Thymus (tissue), 11 donors: ENCODE results near the gene ESPNL. TPM values are rescaled to one million over a fixed set of nuclear protein-coding genes. Genes with fewer than 3 reads are reported as not detected.

ENCODE experiments used
- DNase-seq, 9 donors: peaks; one replicate each; pipeline ENCODE4 v3.0.0-alpha.2; 2013; ENCODE audit warnings: low spot score in 9 of 9, low read depth in 6 of 9, missing footprints in 1 of 9
- H3K27ac ChIP-seq, 2 donors: one replicate each; pipeline ENCODE4 v1.5.1; 2013; ENCODE audit warnings: control low read depth in 1 of 2, low read depth in 1 of 2, low read length in 1 of 2, mild to moderate bottlenecking in 1 of 2, moderate library complexity in 1 of 2
- H3K27me3 ChIP-seq, 2 donors: one replicate each; pipeline ENCODE4 v1.5.1; 2013; ENCODE audit warnings: low read length in 1 of 2; ENCODE audit not compliant: control insufficient read depth in 2 of 2, insufficient read depth in 1 of 2
- H3K36me3 ChIP-seq, 2 donors: one replicate each; pipeline ENCODE4 v1.5.1; 2013; ENCODE audit warnings: low read length in 1 of 2, mild to moderate bottlenecking in 1 of 2, moderate library complexity in 1 of 2; ENCODE audit not compliant: control insufficient read depth in 2 of 2, insufficient read depth in 2 of 2
- H3K4me1 ChIP-seq, 2 donors: one replicate each; pipeline ENCODE4 v1.5.1; 2013; ENCODE audit warnings: low read length in 2 of 2; ENCODE audit not compliant: control insufficient read depth in 2 of 2, insufficient read depth in 2 of 2
- H3K4me3 ChIP-seq, 2 donors: one replicate each; pipeline ENCODE4 v1.5.1; 2013; ENCODE audit warnings: low read length in 2 of 2, control low read depth in 1 of 2, mild to moderate bottlenecking in 1 of 2
- H3K9me3 ChIP-seq, 2 donors: one replicate each; pipeline ENCODE4 v1.5.1; 2013; ENCODE audit warnings: low read length in 1 of 2, mild to moderate bottlenecking in 1 of 2; ENCODE audit not compliant: control insufficient read depth in 2 of 2, insufficient read depth in 1 of 2
- WGBS: extraction: QIAGEN DNeasy Blood & Tissue Kit; methylation state at CpG from one replicate; pipeline ENCODE4 v1.1.7; 2013; 5-methylcytosine and 5-hydroxymethylcytosine counted together
- polyA plus RNA-seq: library from polyadenylated mRNA; stranded (reverse); fragments of 200-250 nt; gene quantifications from one replicate; pipeline ENCODE4 v1.2.3, GENCODE V29; 2013
- total RNA-seq: library from RNA; stranded (reverse); fragments of 120-200 nt; gene quantifications from one replicate; pipeline ENCODE4 v1.2.4, GENCODE V29; 2013
- donor health status: healthy.

The ESPNL gene
- total and polyA plus RNA-seq, 2 donors = 0.66 to 1.5 TPM

- Histone ChIP-seq H3K27me3 (peaks cover 2 to 22% of the 10 kb centered on the region in 2 donors), H3K36me3 (no peaks in the 10 kb centered on the region), H3K27ac (no peak overlapping the region), H3K4me3 (no peak overlapping the region), H3K9me3 (no peaks in the 10 kb centered on the region), H3K4me1 (no peaks in the 10 kb centered on the region)
- WGBS = 96% methylated on average over 21 of the region's 21 CpGs
- DNase-seq = no peak
Measured at GRCh38 chr2:238116298-238117198, 16.4 kb downstream of the ESPNL start.

DNA sequence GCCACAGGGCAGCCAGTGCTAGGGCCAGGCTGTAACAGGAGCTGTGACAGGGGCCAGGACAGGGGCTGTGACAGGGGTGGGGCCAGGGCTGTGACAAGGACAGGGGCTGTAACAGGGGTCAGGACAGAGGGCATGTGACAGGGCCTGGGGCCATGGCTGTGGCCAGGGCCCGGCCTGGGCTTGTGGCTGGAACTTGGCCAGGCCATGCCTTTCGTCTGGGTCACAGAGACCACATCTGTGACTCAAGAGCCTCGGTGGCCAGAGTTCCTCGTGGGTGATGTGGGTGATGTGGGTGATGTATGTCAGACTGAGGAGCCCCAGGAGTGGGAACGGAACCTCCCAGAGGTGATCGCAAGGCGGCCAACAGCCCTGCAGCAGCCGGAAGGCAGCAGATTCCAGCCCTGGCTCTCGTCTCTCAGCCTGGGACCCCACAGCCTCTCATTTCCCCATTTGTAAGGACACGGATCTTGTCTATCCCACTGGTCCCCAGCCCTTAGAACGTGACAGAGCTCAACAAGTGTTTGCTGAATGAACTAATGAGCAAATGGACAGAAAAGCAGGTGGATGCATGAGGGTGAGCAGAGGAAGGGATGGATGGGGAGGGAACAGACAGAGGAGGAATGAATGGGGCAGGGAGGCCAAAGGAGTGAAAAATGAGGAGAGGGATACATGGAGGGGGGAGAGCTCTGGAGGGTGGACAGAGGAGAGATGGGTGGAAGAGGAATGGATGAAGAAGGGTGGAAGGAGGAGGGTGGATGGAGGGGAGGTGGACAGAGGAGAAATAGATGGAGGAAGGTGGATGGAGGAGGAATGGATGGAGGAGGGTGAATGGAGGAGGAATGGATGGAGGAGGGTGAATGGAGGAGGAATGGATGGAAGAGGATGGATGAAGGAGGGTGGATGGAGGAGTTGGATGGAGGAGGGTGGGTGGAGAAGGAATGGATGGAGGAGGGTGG lies 17.3 kb downstream of the ESPNL start:
- no peaks in the 10 kb centered on the region for H3K9me3 ChIP-seq
- no peaks in the 10 kb centered on the region for H3K4me1 ChIP-seq
- H3K27me3 ChIP-seq = peaks cover 2 to 24% of the 10 kb centered on the region in 2 donors
- DNase-seq = no peak
- no peak overlapping the region for H3K27ac ChIP-seq
- H3K36me3 ChIP-seq = no peaks in the 10 kb centered on the region
- 86% methylated on average over 11 of the region's 11 CpGs for WGBS
- H3K4me3 ChIP-seq = no peak overlapping the region

DNA sequence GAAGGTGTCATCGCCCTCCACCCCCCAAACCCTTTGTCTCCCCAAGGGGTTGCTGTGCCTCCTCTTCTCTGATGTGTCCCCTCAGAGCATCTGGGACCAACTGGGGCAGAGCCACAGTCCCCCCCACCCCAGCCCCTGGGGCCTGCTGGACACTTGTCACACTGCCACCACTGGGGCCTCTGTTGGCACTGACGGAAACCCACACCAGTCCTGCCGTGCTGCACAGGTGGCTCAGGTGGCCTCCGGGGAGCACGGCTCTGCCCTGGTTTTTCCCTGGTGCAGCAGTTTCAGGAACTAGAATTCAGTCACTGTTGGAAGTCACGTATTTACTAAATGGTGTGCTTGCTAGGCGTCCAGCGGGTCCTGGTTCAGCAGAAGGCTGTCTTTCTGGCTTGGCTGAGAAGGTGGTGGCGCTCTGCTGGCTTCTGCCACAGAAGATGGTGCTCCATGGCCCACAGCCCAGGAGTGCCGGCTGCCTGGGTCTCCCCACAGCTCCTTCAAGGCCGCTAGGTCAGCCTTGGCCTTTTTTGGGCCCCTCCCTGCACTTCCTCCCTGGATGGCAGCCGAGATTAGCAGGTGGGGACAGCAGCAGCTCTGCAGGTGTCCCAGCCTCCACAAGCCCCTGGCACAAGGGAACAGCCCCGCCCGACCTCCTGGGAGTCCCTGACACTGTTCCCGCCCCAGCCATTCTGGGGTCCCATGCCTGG lies 19.8 kb downstream of the ESPNL start:
- Histone ChIP-seq H3K4me1 (no peaks in the 10 kb centered on the region), H3K27me3 (peaks cover 2 to 24% of the 10 kb centered on the region in 2 donors), H3K4me3 (no peak overlapping the region), H3K9me3 (no peaks in the 10 kb centered on the region), H3K27ac (no peak overlapping the region), H3K36me3 (no peaks in the 10 kb centered on the region)
- WGBS = 53% methylated on average over 15 of the region's 15 CpGs
- DNase-seq = no peak

GRCh38 chr2:238120463-238121298 lies 20.5 kb downstream of the ESPNL start:
- DNase-seq = no peak
- peaks cover 2 to 24% of the 10 kb centered on the region in 2 donors for H3K27me3 ChIP-seq
- 65% methylated on average over 30 of the region's 30 CpGs for WGBS
- no peaks in the 10 kb centered on the region for H3K4me1 ChIP-seq
- H3K4me3 ChIP-seq = no peak overlapping the region
- no peaks in the 10 kb centered on the region for H3K9me3 ChIP-seq
- H3K27ac ChIP-seq = no peak overlapping the region
- no peaks in the 10 kb centered on the region for H3K36me3 ChIP-seq

DNA sequence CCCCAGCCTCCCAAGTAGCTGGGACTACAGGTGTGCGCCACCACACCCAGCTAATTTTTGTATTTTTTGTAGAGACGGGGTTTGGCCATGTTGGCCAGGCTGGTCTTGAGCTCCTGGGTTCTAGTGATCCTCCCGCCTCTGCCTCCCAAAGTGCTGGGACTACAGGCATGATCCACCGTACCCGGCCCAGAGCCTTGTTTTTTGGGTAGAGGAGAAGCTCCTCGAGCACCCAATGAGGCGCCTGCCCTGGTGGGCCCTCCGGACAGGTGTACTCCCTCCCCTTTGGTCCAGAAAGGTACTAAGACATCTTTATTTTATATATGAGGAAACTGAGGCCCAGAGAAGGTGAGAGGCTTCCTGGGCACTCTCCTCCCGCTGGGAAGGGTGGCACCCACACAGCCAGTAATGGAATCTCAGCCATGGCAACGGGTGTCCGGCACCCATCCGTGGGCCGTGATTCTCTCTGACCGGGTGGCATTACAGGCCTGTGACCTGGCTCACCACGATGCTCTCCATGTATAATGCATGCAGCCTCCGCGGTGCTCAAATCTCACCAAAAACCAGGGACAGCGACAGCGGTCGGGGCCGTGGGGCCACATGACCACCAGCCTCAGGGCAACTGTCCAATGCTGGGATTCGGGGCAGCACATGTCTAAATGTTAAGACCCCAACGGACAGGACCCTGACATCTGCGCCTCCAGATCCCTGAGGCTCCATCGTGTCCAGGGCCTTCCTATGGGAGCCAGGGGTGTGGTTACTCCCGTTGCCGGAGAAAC lies 21.6 kb downstream of the ESPNL start:
- H3K36me3 ChIP-seq = no peaks in the 10 kb centered on the region
- H3K9me3 ChIP-seq = peaks cover 0 to 4% of the 10 kb centered on the region in 2 donors
- no peak for DNase-seq
- H3K4me1 ChIP-seq = no peaks in the 10 kb centered on the region
- H3K27me3 ChIP-seq = peaks cover 2 to 24% of the 10 kb centered on the region in 2 donors
- H3K4me3 ChIP-seq = no peak overlapping the region
- H3K27ac ChIP-seq = no peak overlapping the region
- WGBS = 95% methylated on average over 27 of the region's 27 CpGs

DNA sequence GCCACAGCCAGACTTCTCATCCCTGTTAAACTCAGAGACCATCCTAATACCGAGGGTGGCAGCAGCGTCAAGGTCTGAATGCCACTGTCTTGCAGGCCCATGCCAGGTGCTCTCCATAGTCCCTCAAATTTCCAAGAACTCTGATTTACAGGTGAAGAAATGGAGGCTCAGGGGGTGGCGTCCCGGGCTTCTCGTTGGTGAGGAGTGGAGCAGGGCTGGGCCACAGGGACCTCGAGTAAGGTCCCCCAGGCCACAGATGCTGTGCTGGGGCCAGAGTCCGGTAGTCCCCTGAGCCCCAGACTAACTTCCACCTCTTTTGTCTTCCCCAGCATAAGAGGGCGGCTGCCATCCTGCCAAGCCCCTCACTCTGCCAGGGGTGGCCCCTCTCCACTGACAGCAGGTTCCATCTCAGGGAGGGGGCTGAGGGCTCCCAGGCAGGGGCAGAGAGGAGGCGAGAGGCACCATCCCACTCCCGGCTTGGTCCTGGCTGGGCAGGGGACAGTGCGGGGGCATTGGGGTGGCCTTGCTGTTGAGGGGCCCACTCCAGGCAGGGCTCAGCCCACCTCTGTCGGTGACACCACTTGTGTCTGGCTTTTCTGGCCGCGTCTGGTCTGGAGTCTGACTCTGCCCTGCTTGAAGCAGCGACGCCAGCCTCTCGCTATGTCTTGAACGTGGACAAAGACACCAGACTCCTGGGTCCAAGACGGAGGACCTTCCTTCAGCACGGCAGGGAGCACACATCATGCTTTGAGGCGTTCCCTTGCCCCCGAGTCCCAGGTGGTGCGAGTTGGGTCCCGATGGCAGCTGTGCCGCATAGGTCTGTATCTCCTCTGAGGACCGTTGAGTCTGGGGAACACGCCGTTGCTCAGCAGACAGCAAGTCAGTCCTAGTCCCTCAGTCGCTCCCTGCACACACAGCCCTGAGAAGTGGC lies 22.4 kb downstream of the ESPNL start:
- Histone ChIP-seq H3K4me3 (no peak overlapping the region), H3K9me3 (peaks cover 0 to 4% of the 10 kb centered on the region in 2 donors), H3K4me1 (no peaks in the 10 kb centered on the region), H3K27ac (no peak overlapping the region), H3K36me3 (no peaks in the 10 kb centered on the region), H3K27me3 (peaks cover 2 to 20% of the 10 kb centered on the region in 2 donors)
- DNase-seq = no peak
- WGBS = 96% methylated on average over 29 of the region's 29 CpGs

DNA sequence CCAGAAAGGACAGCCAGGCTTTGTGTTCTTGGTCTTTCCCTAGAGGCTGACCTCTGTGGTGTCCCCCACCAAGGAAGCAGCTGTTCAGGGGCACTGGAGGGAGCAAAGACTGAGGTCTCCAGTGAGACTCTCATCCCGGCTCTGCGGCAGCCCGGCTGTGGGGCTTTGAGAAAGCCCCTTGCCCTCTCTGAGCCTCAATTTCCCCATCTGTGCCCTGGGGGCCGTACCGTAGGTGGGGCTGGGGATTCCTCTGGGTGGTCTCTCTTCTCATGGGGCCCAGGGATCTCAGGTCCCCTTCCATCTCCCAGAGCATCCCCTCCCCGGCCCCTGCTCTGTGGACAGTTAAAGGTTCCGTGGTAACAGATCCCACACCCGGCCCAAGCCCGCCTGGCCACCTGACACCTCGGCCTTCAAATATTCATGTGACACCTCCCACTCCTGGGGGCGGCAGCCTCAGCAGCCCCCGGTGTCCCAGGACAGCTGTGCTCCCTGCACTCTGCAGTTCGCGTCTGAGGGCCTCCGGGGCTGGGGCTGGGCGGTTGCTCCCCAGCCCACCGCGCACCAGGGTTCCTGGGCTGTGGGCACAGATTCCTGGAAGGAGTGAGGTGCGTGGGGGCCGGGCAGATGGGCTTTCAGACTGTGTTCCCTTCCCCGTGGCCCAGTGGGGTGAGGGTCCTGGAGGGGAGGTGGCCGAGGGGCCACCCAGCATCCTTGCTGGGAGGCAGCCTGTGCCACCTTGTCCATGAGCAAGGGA lies 23.3 kb downstream of the ESPNL start:
- H3K9me3 ChIP-seq = peaks cover 0 to 4% of the 10 kb centered on the region in 2 donors
- H3K27me3 ChIP-seq = peaks cover 2 to 19% of the 10 kb centered on the region in 2 donors
- H3K4me3 ChIP-seq = no peak overlapping the region
- no peaks in the 10 kb centered on the region for H3K36me3 ChIP-seq
- H3K27ac ChIP-seq = no peak overlapping the region
- H3K4me1 ChIP-seq = no peaks in the 10 kb centered on the region
- WGBS = 89% methylated on average over 22 of the region's 22 CpGs
- no peak for DNase-seq
